ENCODE data around the gene SPATA46.

SPATA46 gene

DNA sequence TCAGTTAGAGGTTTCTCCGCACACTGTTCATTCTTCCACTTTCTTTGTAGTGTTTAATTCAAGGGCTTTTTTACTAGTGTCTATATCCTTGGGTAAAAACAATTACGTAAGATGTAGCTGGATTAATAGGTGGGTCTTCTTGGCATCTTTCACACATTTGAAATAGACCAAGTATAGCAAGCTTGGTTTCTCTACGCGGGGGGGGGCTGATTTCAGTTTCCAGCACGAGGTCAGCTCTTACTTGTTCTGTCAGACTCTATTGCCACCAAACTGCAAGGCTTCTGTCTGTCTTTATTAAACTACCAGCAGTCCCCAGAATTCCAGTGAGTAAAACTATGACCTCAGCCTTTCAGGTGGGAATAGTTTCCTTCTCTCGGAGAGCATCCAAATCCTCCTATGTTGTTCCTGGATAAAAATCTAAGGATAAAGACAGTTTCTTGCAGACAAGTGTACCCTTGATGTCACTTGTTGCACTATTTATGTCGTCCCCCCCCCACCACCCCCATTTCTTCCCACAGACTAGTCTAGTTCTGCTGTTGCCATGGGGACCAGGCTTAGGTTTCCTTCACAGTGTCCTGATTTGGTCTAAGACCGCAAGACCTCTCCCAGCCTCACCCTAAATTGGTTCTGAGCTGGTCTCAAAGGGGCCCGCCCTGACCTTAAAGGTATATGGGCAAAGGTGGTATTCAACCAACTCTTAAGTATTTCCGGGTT, 17.0 kb downstream of the SPATA46 start:
- H3F3A ChIP-seq (ENCODE audit: low read depth), result no peaks in the 10 kb centered on the region
- no peak overlapping the region for H3K4me2 ChIP-seq (ENCODE audit: low read depth, low read length, poor library complexity, severe bottlenecking)
- no peaks in the 10 kb centered on the region for H3K27me3 ChIP-seq (ENCODE audit: insufficient read depth, low read length, poor library complexity, severe bottlenecking)
- H3K36me3 ChIP-seq (ENCODE audit: insufficient read depth, low read length), result no peaks in the 10 kb centered on the region
- no peaks in the 10 kb centered on the region for H3K4me1 ChIP-seq (ENCODE audit: insufficient read depth, low read length, poor library complexity, severe bottlenecking)
- no peaks in the 10 kb centered on the region for H3K9me2 ChIP-seq (replicated peaks; ENCODE audit: low read depth, low read length)
- H3K79me2 ChIP-seq (ENCODE audit: insufficient read depth, low read length), result no peaks in the 10 kb centered on the region
- no peaks in the 10 kb centered on the region for H3K9me3 ChIP-seq (ENCODE audit: insufficient read depth, low read depth, low read length)
- no peak overlapping the region for H3K4me3 ChIP-seq (ENCODE audit: low read length, poor library complexity, severe bottlenecking)
- no peaks in the 10 kb centered on the region for H4K20me1 ChIP-seq (ENCODE audit: insufficient read depth, low read length, poor library complexity, severe bottlenecking)
- H2AFZ ChIP-seq (ENCODE audit: low read length), result no peak overlapping the region
- H3K9ac ChIP-seq (ENCODE audit: low read depth, low read length, poor library complexity, severe bottlenecking), result no peak overlapping the region
- TF ChIP-seq EZH2phosphoT487 (IDR thresholded peaks at IDR 0.05; ENCODE audit: borderline replicate concordance), result no peak
- no peak for TF ChIP-seq CTCF (conservative IDR thresholded peaks at IDR 0.05; ENCODE audit: low read length)

DNA sequence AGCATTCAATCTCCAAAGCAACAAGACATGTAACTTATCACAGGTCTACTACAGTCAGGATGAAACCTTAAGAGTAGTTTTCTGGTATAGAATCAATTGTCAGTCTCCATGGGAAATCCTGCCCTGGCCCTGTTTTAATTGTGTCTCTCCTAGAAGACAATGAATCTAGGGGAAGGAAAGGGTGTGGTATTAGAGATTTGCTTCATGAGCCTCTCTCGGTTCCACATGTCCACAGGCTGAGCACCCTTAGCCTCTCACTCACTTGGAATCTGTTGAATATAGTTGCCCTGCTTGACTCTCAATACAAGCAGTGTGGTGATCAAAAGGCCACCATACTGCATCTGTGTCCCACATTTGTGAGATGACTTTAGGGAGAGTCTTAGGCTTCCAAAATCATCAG, 17.7 kb downstream of the SPATA46 start:
- no peak overlapping the region for H2AFZ ChIP-seq (ENCODE audit: low read length)
- no peaks in the 10 kb centered on the region for H4K20me1 ChIP-seq (ENCODE audit: insufficient read depth, low read length, poor library complexity, severe bottlenecking)
- no peaks in the 10 kb centered on the region for H3K36me3 ChIP-seq (ENCODE audit: insufficient read depth, low read length)
- H3K9me3 ChIP-seq (ENCODE audit: insufficient read depth, low read depth, low read length), result no peaks in the 10 kb centered on the region
- TF ChIP-seq CTCF (conservative IDR thresholded peaks at IDR 0.05; ENCODE audit: low read length) (no peak), EZH2phosphoT487 (IDR thresholded peaks at IDR 0.05; ENCODE audit: borderline replicate concordance) (no peak)
- H3K4me2 ChIP-seq (ENCODE audit: low read depth, low read length, poor library complexity, severe bottlenecking), result no peak overlapping the region
- H3K4me1 ChIP-seq (ENCODE audit: insufficient read depth, low read length, poor library complexity, severe bottlenecking), result peaks cover 2% of the 10 kb centered on the region
- H3K9ac ChIP-seq (ENCODE audit: low read depth, low read length, poor library complexity, severe bottlenecking), result no peak overlapping the region
- no peaks in the 10 kb centered on the region for H3F3A ChIP-seq (ENCODE audit: low read depth)
- no peaks in the 10 kb centered on the region for H3K27me3 ChIP-seq (ENCODE audit: insufficient read depth, low read length, poor library complexity, severe bottlenecking)
- no peaks in the 10 kb centered on the region for H3K9me2 ChIP-seq (replicated peaks; ENCODE audit: low read depth, low read length)
- no peaks in the 10 kb centered on the region for H3K79me2 ChIP-seq (ENCODE audit: insufficient read depth, low read length)
- no peak overlapping the region for H3K4me3 ChIP-seq (ENCODE audit: low read length, poor library complexity, severe bottlenecking)

DNA sequence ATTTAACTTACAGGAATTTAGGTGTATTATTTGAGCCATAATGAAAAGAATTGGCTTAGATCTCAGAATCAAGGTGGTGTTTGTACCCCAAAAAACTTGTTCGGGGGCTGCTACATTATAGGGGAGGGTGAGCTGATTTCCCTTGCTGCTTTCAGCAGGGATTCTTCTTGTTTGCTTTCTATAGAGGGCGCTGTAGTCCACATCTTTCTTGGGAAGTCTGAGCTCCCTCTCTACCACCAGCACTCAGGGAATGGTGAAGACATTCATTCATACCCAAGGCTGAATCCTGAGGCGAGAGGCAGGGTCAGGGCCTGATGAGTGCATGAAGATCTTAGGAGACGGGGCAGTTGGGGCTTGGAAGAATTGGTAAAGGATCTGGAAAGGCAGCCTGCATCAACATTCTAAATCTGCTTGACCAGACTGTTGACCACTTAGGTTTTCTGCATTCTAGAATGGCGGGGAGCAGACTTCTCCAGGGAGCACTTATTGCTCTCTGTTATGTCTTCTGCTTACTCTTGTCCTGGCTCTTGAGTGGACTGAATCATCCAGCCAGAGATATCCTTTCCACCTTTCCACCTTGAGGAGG, 18.9 kb downstream of the SPATA46 start:
- no peaks in the 10 kb centered on the region for H3K9me2 ChIP-seq (replicated peaks; ENCODE audit: low read depth, low read length)
- no peak overlapping the region for H3K4me3 ChIP-seq (ENCODE audit: low read length, poor library complexity, severe bottlenecking)
- H3K79me2 ChIP-seq (ENCODE audit: insufficient read depth, low read length), result no peaks in the 10 kb centered on the region
- TF ChIP-seq EZH2phosphoT487 (IDR thresholded peaks at IDR 0.05; ENCODE audit: borderline replicate concordance), result no peak
- peak; percentile 82 for TF ChIP-seq CTCF (conservative IDR thresholded peaks at IDR 0.05; ENCODE audit: low read length)
- H4K20me1 ChIP-seq (ENCODE audit: insufficient read depth, low read length, poor library complexity, severe bottlenecking), result no peaks in the 10 kb centered on the region
- no peaks in the 10 kb centered on the region for H3K9me3 ChIP-seq (ENCODE audit: insufficient read depth, low read depth, low read length)
- no peak overlapping the region for H3K9ac ChIP-seq (ENCODE audit: low read depth, low read length, poor library complexity, severe bottlenecking)
- H3F3A ChIP-seq (ENCODE audit: low read depth), result no peaks in the 10 kb centered on the region
- H3K27me3 ChIP-seq (ENCODE audit: insufficient read depth, low read length, poor library complexity, severe bottlenecking), result no peaks in the 10 kb centered on the region
- no peaks in the 10 kb centered on the region for H3K36me3 ChIP-seq (ENCODE audit: insufficient read depth, low read length)
- no peak overlapping the region for H3K4me2 ChIP-seq (ENCODE audit: low read depth, low read length, poor library complexity, severe bottlenecking)
- peaks cover 12% of the 10 kb centered on the region for H3K4me1 ChIP-seq (ENCODE audit: insufficient read depth, low read length, poor library complexity, severe bottlenecking)
- no peak overlapping the region for H2AFZ ChIP-seq (ENCODE audit: low read length)
